Measurements from ENCODE around the gene PCCA. TPM values are rescaled to one million over a fixed set of nuclear protein-coding genes. Genes with fewer than 3 reads are reported as not detected.

PCCA gene
- total and polyA plus RNA-seq, 2 of the 13 experiments (the other 11 are each of a cell fraction or from before 2014, with no cell fraction given) = 15.0 to 32.2 TPM

GRCh38 chr13:100305398-100305797 lies 216.5 kb downstream of the PCCA start:
- ATAC-seq (no peak), DNase-seq (ENCODE audit: low spot score) (no peak), FAIRE-seq (no peak)
- H3K9me3 ChIP-seq (ENCODE audit: low read length) = no peaks in the 10 kb centered on the region
- no peak overlapping the region for H3K4me3 ChIP-seq (replicated peaks in 1 of 3; ENCODE audit: insufficient read depth in 1 of 3, low read depth in 2 of 3, low read length in 3 of 3)
- WGBS (ENCODE audit: low lambda C conversion rate) = 96% methylated on average over 2 of the region's 2 CpGs
- ChIA-PET CTCF (ENCODE audit: low intra/inter-chr PET ratio, low total read pairs) (no interaction called here), POLR2A (no interaction called here)
- no TSS peak for BruUV-seq (replicated peaks)
- H4K20me1 ChIP-seq (ENCODE audit: insufficient read depth, low read length) = no peaks in the 10 kb centered on the region
- in situ Hi-C loops (cut with HindIII; ENCODE audit: extremely low pct_ligation_motif_present, low pct_unique_long_range_greater_than_20kb) (no loop called here), intact Hi-C loops (cut with micrococcal nuclease; ENCODE audit: unreplicated experiment) (no loop called here)
- H3K79me2 ChIP-seq (ENCODE audit: insufficient read depth, low read length) = no peaks in the 10 kb centered on the region
- H3K36me3 ChIP-seq (replicated peaks in 1 of 2; ENCODE audit: control insufficient read depth in 1 of 2, insufficient read depth in 2 of 2, low read length in 2 of 2) = peaks cover 0 to 3% of the 10 kb centered on the region in 2 experiments; a peak in 3 of 5 replicates
- peaks cover 10% of the 10 kb centered on the region for H3K4me1 ChIP-seq (ENCODE audit: insufficient read depth, low read length)
- H3K4me2 ChIP-seq (ENCODE audit: low read depth, low read length) = no peak overlapping the region
- H2AFZ ChIP-seq (ENCODE audit: low read length) = no peak overlapping the region
- no peak overlapping the region for H3K27ac ChIP-seq (ENCODE audit: extremely low read length, insufficient read depth, low read length)
- TF ChIP-seq CEBPB (IDR thresholded peaks at IDR 0.05; ENCODE audit: borderline replicate concordance, low read depth, low read length) = no peak
- H3K9ac ChIP-seq (ENCODE audit: insufficient read depth, low read depth, low read length) = no peak overlapping the region
- H3K27me3 ChIP-seq (ENCODE audit: control insufficient read depth in 1 of 2, insufficient read depth in 2 of 2, low read length in 2 of 2) = no peaks in the 10 kb centered on the region

- H3K9me3 ChIP-seq (ENCODE audit: low read length) = no peaks in the 10 kb centered on the region
- H3K4me3 ChIP-seq (replicated peaks in 1 of 3; ENCODE audit: insufficient read depth in 1 of 3, low read depth in 2 of 3, low read length in 3 of 3) = no peak overlapping the region
- H3K27ac ChIP-seq (ENCODE audit: extremely low read length, insufficient read depth, low read length) = no peak overlapping the region
- DNase-seq (ENCODE audit: low spot score) (no peak), FAIRE-seq (no peak), ATAC-seq (no peak)
- no peak overlapping the region for H3K9ac ChIP-seq (ENCODE audit: insufficient read depth, low read depth, low read length)
- no TSS peak for BruUV-seq (replicated peaks)
- ChIA-PET CTCF (ENCODE audit: low intra/inter-chr PET ratio, low total read pairs) (no interaction called here), POLR2A (no interaction called here)
- H3K27me3 ChIP-seq (ENCODE audit: control insufficient read depth in 1 of 2, insufficient read depth in 2 of 2, low read length in 2 of 2) = no peaks in the 10 kb centered on the region
- no peaks in the 10 kb centered on the region for H4K20me1 ChIP-seq (ENCODE audit: insufficient read depth, low read length)
- intact Hi-C loops (cut with micrococcal nuclease; ENCODE audit: unreplicated experiment) = no loop called here
- no peak overlapping the region for H3K4me2 ChIP-seq (ENCODE audit: low read depth, low read length)
- H3K36me3 ChIP-seq (replicated peaks in 1 of 2; ENCODE audit: control insufficient read depth in 1 of 2, insufficient read depth in 2 of 2, low read length in 2 of 2) = peaks cover 0 to 3% of the 10 kb centered on the region in 2 experiments; a peak in 3 of 5 replicates
- H3K79me2 ChIP-seq (ENCODE audit: insufficient read depth, low read length) = no peaks in the 10 kb centered on the region
- in situ Hi-C loops (cut with HindIII; ENCODE audit: extremely low pct_ligation_motif_present, low pct_unique_long_range_greater_than_20kb) = no loop called here
- peaks cover 10% of the 10 kb centered on the region for H3K4me1 ChIP-seq (ENCODE audit: insufficient read depth, low read length)
- WGBS (ENCODE audit: low lambda C conversion rate) = 98% methylated on average over 4 of the region's 4 CpGs
- no peak overlapping the region for H2AFZ ChIP-seq (ENCODE audit: low read length)
- no peak for TF ChIP-seq FOXA3 (CRISPR knock-in tag; IDR thresholded peaks at IDR 0.05)
- no peak for TF ChIP-seq PLSCR1 (CRISPR knock-in tag; IDR thresholded peaks at IDR 0.05; ENCODE audit: borderline replicate concordance)
- TF ChIP-seq ZBTB44 (CRISPR knock-in tag; IDR thresholded peaks at IDR 0.05) = no peak
- no peak for TF ChIP-seq ZNF180 (CRISPR knock-in tag; IDR thresholded peaks at IDR 0.05; ENCODE audit: borderline replicate concordance, low read depth)
- no peak for TF ChIP-seq MLLT10 (CRISPR knock-in tag; IDR thresholded peaks at IDR 0.05)
- TF ChIP-seq SP1 (IDR thresholded peaks at IDR 0.05) = no peak
- no peak for TF ChIP-seq SP1 (CRISPR knock-in tag; IDR thresholded peaks at IDR 0.05)
- TF ChIP-seq ZNF773 (CRISPR knock-in tag; IDR thresholded peaks at IDR 0.05; ENCODE audit: borderline replicate concordance) = no peak
- TF ChIP-seq TAF1 (CRISPR knock-in tag; IDR thresholded peaks at IDR 0.05) = no peak
- no peak for TF ChIP-seq ZBTB38 (CRISPR knock-in tag; IDR thresholded peaks at IDR 0.05)
- TF ChIP-seq NFIC (IDR thresholded peaks at IDR 0.05; ENCODE audit: low read length) = no peak
- no peak for TF ChIP-seq HOMEZ (CRISPR knock-in tag; IDR thresholded peaks at IDR 0.05; ENCODE audit: low read depth)
- TF ChIP-seq ZNF704 (CRISPR knock-in tag; IDR thresholded peaks at IDR 0.05; ENCODE audit: borderline replicate concordance) = no peak
- TF ChIP-seq GABPA (IDR thresholded peaks at IDR 0.05; ENCODE audit: low read depth, low read length) = no peak
- TF ChIP-seq GABPA (CRISPR knock-in tag; IDR thresholded peaks at IDR 0.05; ENCODE audit: low read depth) = no peak
Observed at GRCh38 chr13:100306030-100306429, 217.1 kb downstream of the PCCA start.
